Lower leg skin (tissue), 4 donors: Measurements from ENCODE around the gene RITA1. TPM values are rescaled to one million over a fixed set of nuclear protein-coding genes. Genes with fewer than 3 reads are reported as not detected.

Experiments used
- DNase-seq, 2 donors: peaks; one replicate each; pipeline ENCODE4 v3.0.0-alpha.2; 2019; ENCODE audit warnings: low spot score in 2 of 2
- H3K4me3 ChIP-seq: fragments of 200-600 bp; sonication (generic); 2 replicates; pipeline ENCODE4 v1.5.1; 2017; ENCODE audit warnings: mild to moderate bottlenecking, low read depth; ENCODE audit not compliant: poor library complexity, severe bottlenecking
- CTCF ChIP-seq, 3 donors: fragments of 450-650 bp; IDR thresholded peaks; one replicate each; pipeline ENCODE4 v1.5.1; 2016; ENCODE audit warnings: antibody characterized with exemption in 3 of 3, mild to moderate bottlenecking in 3 of 3, moderate library complexity in 2 of 3
- POLR2A ChIP-seq, 2 donors: fragments of 450-650 bp; IDR thresholded peaks; one replicate each; pipeline ENCODE4 v1.6.1; 2016 to 2017; ENCODE audit warnings: antibody characterized with exemption in 2 of 2, mild to moderate bottlenecking in 1 of 2, moderate library complexity in 1 of 2
- WGBS, 2 donors: methylation state at CpG; one replicate each; pipeline ENCODE4 v1.1.5; 2018; 5-methylcytosine and 5-hydroxymethylcytosine counted together
- intact Hi-C: fragments of 100-400 bp; cut with DNase I; formaldehyde crosslinking; loops from one replicate; pipeline ENCODE4 v1.15.0; 2023; ENCODE audit warnings: low total_unique reads
- total RNA-seq, 4 donors: library from RNA; depleted of rRNA; stranded (reverse); fragments of >200 nt; gene quantifications; one replicate each; pipeline ENCODE4 v1.1.0, GENCODE V29; 2016

Gene RITA1
- total RNA-seq, 4 donors from 2014 or later: 14.5 to 25.8 (median 18.8) TPM

- intact Hi-C loops: no loop called here
- TF ChIP-seq CTCF (IDR thresholded peaks at IDR 0.05) (no peak), POLR2A (IDR thresholded peaks at IDR 0.05) (no peak)
- 72 to 82% methylated on average over 5 of the region's 5 CpGs for WGBS, 2 donors
- H3K4me3 ChIP-seq: no peak overlapping the region
- no peak for DNase-seq
These were observed 40.7 kb upstream of the RITA1 start for GRCh38 chr12:113144806-113145205.

- 65 to 77% methylated on average over 12 of the region's 12 CpGs for WGBS, 2 donors
- intact Hi-C loops: no loop called here
- no peak for TF ChIP-seq POLR2A (IDR thresholded peaks at IDR 0.05)
- TF ChIP-seq CTCF (IDR thresholded peaks at IDR 0.05): no peak
- no peak for DNase-seq
- H3K4me3 ChIP-seq: no peak overlapping the region
These were observed 39.6 kb upstream of the RITA1 start for GRCh38 chr12:113145720-113146551.

- WGBS, 2 donors: 82 to 88% methylated on average over 2 of the region's 2 CpGs
- intact Hi-C loops: no loop called here
- no peak overlapping the region for H3K4me3 ChIP-seq
- DNase-seq: no peak
- TF ChIP-seq CTCF (IDR thresholded peaks at IDR 0.05) (no peak), POLR2A (IDR thresholded peaks at IDR 0.05) (no peak)
These were observed 38.5 kb upstream of the RITA1 start for GRCh38 chr12:113146999-113147398.

GRCh38 chr12:113149361-113150150, 36.0 kb upstream of the RITA1 start, which contains the start of gene CFAP73:
TSS of gene CFAP73 (plus strand) at chr12:113149724. CDS start at chr12:113149858, 134 bp downstream.
- WGBS, 2 donors: 13 to 19% methylated on average over 20 to 22 of the region's 22 CpGs
- H3K4me3 ChIP-seq: no peak within 1 kb of the TSS
- TF ChIP-seq CTCF (IDR thresholded peaks at IDR 0.05) (no peak), POLR2A (IDR thresholded peaks at IDR 0.05) (no peak)
- intact Hi-C loops: no loop called here
- peak in 1 of 2 donors; percentile 50 for DNase-seq

GRCh38 chr12:113151655-113152054, 33.9 kb upstream of the RITA1 start:
- intact Hi-C loops: no loop called here
- TF ChIP-seq POLR2A (IDR thresholded peaks at IDR 0.05) (no peak), CTCF (IDR thresholded peaks at IDR 0.05) (no peak)
- 90 to 91% methylated on average over 3 of the region's 3 CpGs for WGBS, 2 donors
- no peak overlapping the region for H3K4me3 ChIP-seq
- no peak for DNase-seq
